ENCODE results near the gene ARHGDIB. TPM values are rescaled to one million over a fixed set of nuclear protein-coding genes. Genes with fewer than 3 reads are reported as not detected.
A peak's percentile ranks its signal among the peaks of the same experiment; 100 is the strongest.

ARHGDIB gene
- 100 to 1,000 TPM in 2 of 4 donors, 10 to 100 TPM in 2; 63.8 to 112 (median 89.4) TPM for total RNA-seq

DNA sequence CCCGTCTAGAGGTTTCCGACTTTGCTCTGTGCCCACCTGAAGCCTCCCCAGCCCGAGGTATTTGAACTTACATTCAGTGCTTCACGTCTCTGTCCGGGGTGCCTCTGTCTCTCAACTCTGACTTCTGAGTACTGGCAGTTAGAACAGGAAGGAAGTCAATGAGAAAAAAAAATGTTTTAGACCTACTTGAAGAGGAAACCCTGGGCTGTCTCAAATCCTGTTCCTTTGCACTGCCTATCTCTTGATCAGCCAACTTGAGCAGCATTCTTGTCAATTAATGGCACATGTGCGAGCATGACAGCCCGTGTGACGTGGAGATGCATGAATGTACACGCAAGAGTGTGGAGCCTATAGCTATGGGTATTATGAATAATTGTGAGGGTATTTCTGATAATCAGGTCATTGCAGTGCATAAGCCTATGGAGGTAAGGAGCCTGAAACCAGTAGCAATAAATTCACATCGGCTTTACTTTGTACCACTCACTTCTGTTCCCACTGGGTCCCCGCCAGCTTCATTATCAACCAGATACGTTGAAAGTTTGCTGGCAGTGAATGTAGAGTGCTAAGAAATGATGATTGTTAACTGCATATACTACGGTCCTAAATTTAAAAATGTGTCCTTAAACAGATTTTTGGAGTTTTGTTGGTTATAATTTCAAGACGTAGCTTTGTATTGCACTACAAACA lies at the start of gene ARHGDIB:
ARHGDIB (minus strand) TSS at position 136 of the 687 bp plus-strand sequence. CDS start 10,889 bp downstream, outside the sequence.
- TF ChIP-seq POLR2A (IDR thresholded peaks at IDR 0.05) (no peak), EP300 (IDR thresholded peaks at IDR 0.05) (no peak), CTCF (IDR thresholded peaks at IDR 0.05) (no peak)
- WGBS, 2 donors, result 66 to 70% methylated on average over 14 of the region's 14 CpGs
- no peaks in the 10 kb centered on the region for H3K36me3 ChIP-seq
- H3K4me1 ChIP-seq, result peaks cover 0 to 12% (median 8%) of the 10 kb centered on the region in 4 donors
- H3K27me3 ChIP-seq, result no peaks in the 10 kb centered on the region
- no peaks in the 10 kb centered on the region for H3K9me3 ChIP-seq
- H3K27ac ChIP-seq, result peak within 1 kb of the TSS in 3 of 4 donors; percentile 49 to 80 (median 76)
- DNase-seq (ENCODE audit: low spot score in 2 of 2), result no peak
- H3K4me3 ChIP-seq, result peak within 1 kb of the TSS; percentile 17 to 48 (median 30)

DNA sequence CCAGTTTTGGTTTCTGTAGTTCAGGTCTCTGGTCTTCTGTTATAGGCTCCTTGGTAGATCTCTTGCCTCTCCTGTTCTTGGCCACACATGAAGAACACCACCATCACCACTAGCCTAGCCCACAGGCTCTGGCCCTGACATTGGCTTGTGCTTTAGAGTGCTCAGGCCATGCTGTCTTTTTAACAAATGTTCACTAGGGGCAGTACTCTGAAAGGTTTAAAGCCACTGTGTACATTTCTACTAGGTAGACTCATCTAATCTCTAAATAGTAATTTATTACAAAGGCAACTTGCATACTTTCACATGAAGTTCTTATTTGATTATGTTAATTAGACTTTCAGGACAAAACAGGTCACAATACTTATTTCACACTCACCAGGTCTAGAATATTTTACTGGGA lies 49.8 kb upstream of the ARHGDIB start:
- Histone ChIP-seq H3K27me3 (no peaks in the 10 kb centered on the region), H3K27ac (no peak overlapping the region), H3K4me3 (no peak overlapping the region), H3K36me3 (no peaks in the 10 kb centered on the region), H3K9me3 (no peaks in the 10 kb centered on the region), H3K4me1 (no peaks in the 10 kb centered on the region)
- no peak for DNase-seq (ENCODE audit: low spot score in 2 of 2)
- TF ChIP-seq CTCF (IDR thresholded peaks at IDR 0.05), result no peak
- no peak for TF ChIP-seq EP300 (IDR thresholded peaks at IDR 0.05)

DNA sequence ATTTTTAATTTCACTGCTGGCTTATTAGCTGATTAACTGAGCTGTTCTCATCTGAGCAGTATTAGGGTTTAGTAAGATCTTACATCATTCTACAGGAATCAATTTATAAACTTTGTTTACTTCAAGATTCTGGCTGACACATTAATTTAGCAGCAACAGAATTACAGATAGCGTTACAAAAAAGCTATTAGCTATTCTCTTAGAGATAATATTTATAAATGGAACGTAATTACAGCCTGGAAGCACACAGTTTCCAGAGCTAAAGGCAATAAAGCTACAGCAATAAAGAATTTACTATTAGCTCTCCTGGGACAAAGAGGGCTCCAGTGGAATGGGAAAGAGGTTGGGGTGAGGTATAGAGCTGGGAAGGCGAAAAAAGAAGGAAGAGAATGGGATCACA lies 46.1 kb upstream of the ARHGDIB start:
- TF ChIP-seq EP300 (IDR thresholded peaks at IDR 0.05) (no peak), CTCF (IDR thresholded peaks at IDR 0.05) (no peak), POLR2A (IDR thresholded peaks at IDR 0.05) (no peak)
- DNase-seq (ENCODE audit: low spot score in 2 of 2), result no peak
- Histone ChIP-seq H3K27me3 (no peaks in the 10 kb centered on the region), H3K9me3 (no peaks in the 10 kb centered on the region), H3K36me3 (no peaks in the 10 kb centered on the region), H3K27ac (no peak overlapping the region), H3K4me1 (no peaks in the 10 kb centered on the region), H3K4me3 (no peak overlapping the region)
- WGBS, 2 donors, result 30% methylated on average over 3 of the region's 3 CpGs

DNA sequence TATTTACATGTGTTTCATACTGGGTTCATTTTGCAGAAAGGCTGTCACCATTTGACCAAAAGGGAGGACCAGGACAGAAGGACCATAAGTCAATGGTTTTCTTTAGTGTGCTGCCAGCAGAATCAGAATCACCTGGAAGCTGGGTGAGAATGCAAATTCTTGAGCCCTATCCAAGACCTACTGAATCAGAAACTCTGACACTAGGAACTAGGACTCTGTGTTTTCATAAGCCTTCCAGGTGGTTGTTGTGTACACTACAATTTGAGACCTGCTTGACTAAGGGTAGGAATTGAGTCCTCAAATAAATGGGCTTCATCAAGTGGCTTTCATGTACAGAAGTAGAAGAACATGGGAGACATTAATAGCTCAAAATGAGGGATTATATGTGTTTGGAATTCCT lies 43.7 kb upstream of the ARHGDIB start:
- no peak for TF ChIP-seq EP300 (IDR thresholded peaks at IDR 0.05)
- no peak for TF ChIP-seq CTCF (IDR thresholded peaks at IDR 0.05)
- no peak for TF ChIP-seq POLR2A (IDR thresholded peaks at IDR 0.05)
- peaks cover 0 to 12% (median 0%) of the 10 kb centered on the region in 4 donors for H3K4me1 ChIP-seq
- H3K4me3 ChIP-seq, result no peak overlapping the region
- H3K9me3 ChIP-seq, result no peaks in the 10 kb centered on the region
- H3K27ac ChIP-seq, result no peak overlapping the region
- no peak for DNase-seq (ENCODE audit: low spot score in 2 of 2)
- no peaks in the 10 kb centered on the region for H3K27me3 ChIP-seq
- no peaks in the 10 kb centered on the region for H3K36me3 ChIP-seq

DNA sequence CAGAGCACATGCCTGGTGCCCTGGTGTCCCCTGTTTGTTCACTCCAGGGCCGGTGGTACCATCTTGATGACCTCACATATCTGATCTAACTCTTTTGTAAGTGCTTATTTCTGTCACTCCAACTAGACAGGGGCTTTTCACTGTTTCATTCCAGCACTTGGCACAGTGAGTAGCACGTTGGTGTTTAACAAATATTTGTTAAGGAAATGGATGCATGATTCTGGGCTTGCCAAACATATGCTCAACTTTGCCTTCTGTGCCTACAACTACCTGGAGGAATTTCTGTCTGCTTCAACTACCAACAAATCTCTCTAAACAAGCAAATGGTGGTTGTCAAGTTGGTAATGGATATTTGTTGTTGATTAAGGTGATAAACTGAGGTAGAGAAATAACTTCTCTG lies 43.0 kb upstream of the ARHGDIB start:
- TF ChIP-seq POLR2A (IDR thresholded peaks at IDR 0.05) (no peak), CTCF (IDR thresholded peaks at IDR 0.05) (no peak), EP300 (IDR thresholded peaks at IDR 0.05) (no peak)
- Histone ChIP-seq H3K36me3 (no peaks in the 10 kb centered on the region), H3K9me3 (no peaks in the 10 kb centered on the region), H3K27ac (no peak overlapping the region), H3K4me1 (peaks cover 0 to 15% (median 0%) of the 10 kb centered on the region in 4 donors), H3K4me3 (no peak overlapping the region), H3K27me3 (no peaks in the 10 kb centered on the region)
- WGBS, 2 donors, result 68 to 74% methylated on average over 2 of the region's 2 CpGs
- no peak for DNase-seq (ENCODE audit: low spot score in 2 of 2)

Measured in tibial nerve (tissue), 4 donors.